Right cardiac atrium (tissue), 5 donors: ENCODE results near the gene HNRNPLL. TPM values are rescaled to one million over a fixed set of nuclear protein-coding genes. Genes with fewer than 3 reads are reported as not detected.

ENCODE experiments used
- ATAC-seq, 2 donors: fragments of 200-7000 bp; cut with Tn5 transposase; one replicate each; pipeline versions ENCODE4 v1.8.0 to v1.9.1; 2020; ENCODE audit warnings: moderate library complexity in 2 of 2, mild to moderate bottlenecking in 1 of 2
- DNase-seq, 3 donors: peaks; one replicate each; pipeline ENCODE4 v3.0.0-alpha.2; 2020
- H3K27ac ChIP-seq: one replicate; pipeline ENCODE4 v1.5.1; 2013; ENCODE audit warnings: mild to moderate bottlenecking, low read length, control low read depth, moderate library complexity
- H3K27me3 ChIP-seq: one replicate; pipeline ENCODE4 v1.6.1; 2013; ENCODE audit not compliant: control insufficient read depth, insufficient read depth
- H3K4me1 ChIP-seq: one replicate; pipeline ENCODE4 v1.6.1; 2013; ENCODE audit warnings: low read length; ENCODE audit not compliant: control insufficient read depth, insufficient read depth
- H3K4me3 ChIP-seq: one replicate; pipeline ENCODE4 v1.5.1; 2013; ENCODE audit warnings: low read length, control low read depth
- H3K9me3 ChIP-seq: one replicate; pipeline ENCODE4 v1.6.1; 2013; ENCODE audit warnings: low read length; ENCODE audit not compliant: control insufficient read depth
- WGBS: extraction: QIAGEN DNeasy Blood & Tissue Kit; methylation state at CpG from one replicate; pipeline ENCODE4 v1.1.7; 2013; 5-methylcytosine and 5-hydroxymethylcytosine counted together
- intact Hi-C, 4 donors: fragments of 100-400 bp; cut with DNase I; formaldehyde crosslinking; loops; one replicate each; pipeline versions ENCODE4 v1.11.0 to v1.14.0; 2022 to 2023
- polyA plus RNA-seq: library from polyadenylated mRNA; stranded (reverse); fragments of 200-250 nt; gene quantifications from one replicate; pipeline ENCODE4 v1.2.3, GENCODE V29; 2013
- total RNA-seq, 4 donors: library from RNA; stranded (reverse); fragmentation: NEBNext Ultra II Directional; extraction: Animal tissue kit (Norgen Biotek cat#: 25700); gene quantifications; one replicate each; pipeline ENCODE4 v1.2.1, GENCODE V29; 2021
- donor health status: healthy with polysubstance abuse.
- donor health status: DM: no; HTN: yes; CAD: no.
- donor health status: DM: no; HTN: no; CAD: no.
- donor health status: DM: no; HTN: yes; CAD: no; lungs with severe emphysema.
- donor health status: DM: yes; HTN: yes; CAD: no.

HNRNPLL gene
- total and polyA plus RNA-seq, 5 donors = 11.3 to 38.7 (median 34.3) TPM

DNA sequence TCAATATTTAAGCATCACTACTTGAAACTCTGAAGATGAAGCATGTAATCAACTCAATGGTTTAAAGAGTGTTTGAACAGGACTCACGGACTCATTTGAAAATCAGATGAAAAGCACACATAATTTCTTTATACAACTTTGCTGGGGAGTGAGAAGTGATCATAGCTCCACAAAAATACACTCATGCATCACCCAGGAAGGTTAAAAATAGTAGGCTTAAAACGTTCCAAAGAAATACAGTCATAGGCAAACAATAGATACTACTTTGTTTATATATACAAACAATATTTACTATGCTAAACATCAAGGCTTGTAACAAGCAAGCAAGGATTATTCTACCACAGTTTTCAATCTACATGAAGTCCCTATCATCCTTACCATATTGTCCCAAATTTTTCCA lies 11.6 kb downstream of the HNRNPLL start:
- H3K4me3 ChIP-seq = no peak overlapping the region

DNA sequence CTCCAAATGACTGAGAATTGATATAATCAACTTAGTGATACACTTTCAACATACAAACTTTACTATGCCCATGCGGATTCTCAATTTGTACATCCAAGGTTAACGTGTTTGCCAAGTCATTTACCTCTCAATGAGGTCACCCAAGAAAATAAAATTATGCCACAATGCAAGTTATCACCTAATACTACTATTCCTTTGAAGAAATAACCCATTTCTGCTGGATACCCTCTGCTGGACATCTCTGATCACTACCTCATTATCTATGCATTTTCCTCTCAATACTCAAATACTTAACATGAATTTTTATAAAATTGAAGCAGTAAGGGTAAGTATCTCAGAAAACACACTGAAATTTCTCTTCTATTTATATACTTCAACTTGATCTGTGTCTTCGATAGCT lies 12.7 kb downstream of the HNRNPLL start:
- no peak for ATAC-seq
- 84% methylated on average over 3 of the region's 3 CpGs for WGBS

More for the DNA sequence above, 11.6 kb downstream of the HNRNPLL start:
- no peak for DNase-seq
- intact Hi-C loops = no loop called here
- Histone ChIP-seq H3K4me1 (peaks cover 5% of the 10 kb centered on the region), H3K27me3 (no peaks in the 10 kb centered on the region), H3K27ac (peak overlapping the region; percentile 58), H3K9me3 (no peaks in the 10 kb centered on the region)
- WGBS = 31% methylated on average over 2 of the region's 2 CpGs
- ATAC-seq = peak; percentile 59 to 60

DNA sequence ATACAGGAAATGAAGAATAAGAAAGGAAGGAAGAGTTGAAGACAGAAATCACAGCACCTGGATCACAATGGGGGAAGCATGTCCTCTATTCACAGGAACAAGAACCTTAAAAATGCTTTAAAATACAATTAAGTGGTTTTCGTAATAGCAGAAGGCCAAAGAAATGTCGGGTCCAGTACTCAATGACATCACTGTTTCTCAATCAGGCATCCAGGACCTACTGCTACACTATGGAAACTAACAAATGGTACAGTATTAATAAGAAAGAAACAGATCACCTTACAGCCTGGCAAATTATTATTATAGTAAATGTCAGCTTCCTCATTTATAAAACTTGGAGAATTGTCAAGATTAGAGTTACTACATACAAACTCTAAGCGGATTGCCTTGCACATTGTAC lies 15.8 kb downstream of the HNRNPLL start:
- DNase-seq = no peak
- peaks cover 4% of the 10 kb centered on the region for H3K4me1 ChIP-seq
- H3K4me3 ChIP-seq = no peak overlapping the region
- intact Hi-C loops = no loop called here
- no peak for ATAC-seq
- H3K27me3 ChIP-seq = no peaks in the 10 kb centered on the region
- no peaks in the 10 kb centered on the region for H3K9me3 ChIP-seq
- no peak overlapping the region for H3K27ac ChIP-seq
- WGBS = 69% methylated on average over 3 of the region's 3 CpGs

More for the DNA sequence above, 12.7 kb downstream of the HNRNPLL start:
- Histone ChIP-seq H3K27ac (no peak overlapping the region), H3K27me3 (no peaks in the 10 kb centered on the region), H3K9me3 (no peaks in the 10 kb centered on the region), H3K4me1 (peaks cover 5% of the 10 kb centered on the region), H3K4me3 (no peak overlapping the region)
- no peak for DNase-seq
- intact Hi-C loops = no loop called here

DNA sequence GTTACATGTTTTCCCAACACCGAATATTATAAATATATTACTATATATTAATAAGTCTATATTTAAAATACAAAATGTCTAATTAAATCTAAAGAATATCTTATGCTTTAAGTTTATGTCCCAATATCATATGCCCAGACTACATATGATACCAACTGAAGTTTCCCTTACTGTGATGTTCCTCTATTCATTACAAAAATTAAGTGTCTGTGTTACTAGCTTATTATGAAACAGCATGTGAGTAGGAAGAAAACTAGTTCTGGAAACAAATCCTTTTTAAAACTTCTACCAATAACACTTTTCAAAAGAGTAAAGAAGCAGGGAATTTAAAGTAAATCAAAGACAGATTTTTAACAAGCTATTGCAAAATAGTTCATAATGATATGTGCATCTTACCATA lies 17.8 kb downstream of the HNRNPLL start:
- Histone ChIP-seq H3K4me3 (no peak overlapping the region), H3K27ac (no peak overlapping the region), H3K27me3 (no peaks in the 10 kb centered on the region), H3K9me3 (no peaks in the 10 kb centered on the region), H3K4me1 (peaks cover 4% of the 10 kb centered on the region)
- WGBS = 97% methylated on average over 1 of the region's 1 CpG
- no peak for DNase-seq
- intact Hi-C loops = loop anchor here (5.0 kb wide), 3 partner anchors 142 to 157 kb away; no protein-coding TSS in a partner anchor
- ATAC-seq = no peak

DNA sequence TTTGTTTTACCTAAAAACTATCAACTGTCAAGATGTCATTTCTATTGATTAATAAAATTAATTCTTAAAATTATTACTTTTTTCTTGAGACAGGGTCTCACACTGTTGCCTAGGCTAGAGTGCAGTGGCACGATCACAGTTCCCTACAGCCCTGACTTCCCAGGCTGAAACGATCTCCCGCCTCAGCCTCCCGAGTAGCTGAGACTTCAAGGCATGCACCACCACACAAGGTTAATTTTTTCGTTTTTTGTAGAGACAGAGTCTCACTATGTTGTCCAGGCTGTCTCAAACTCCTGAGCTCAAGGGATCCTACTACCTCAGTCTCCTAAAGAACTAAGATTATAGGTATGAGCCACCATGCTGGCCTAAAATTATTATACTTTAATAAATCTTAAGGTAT lies 18.7 kb downstream of the HNRNPLL start:
- H3K4me3 ChIP-seq = no peak overlapping the region
- no peaks in the 10 kb centered on the region for H3K27me3 ChIP-seq
- H3K4me1 ChIP-seq = peaks cover 4% of the 10 kb centered on the region
- intact Hi-C loops = loop anchor here (5.0 kb wide), 3 partner anchors 143 to 158 kb away; no protein-coding TSS in a partner anchor
- DNase-seq (no peak), ATAC-seq (no peak)
- H3K27ac ChIP-seq = no peak overlapping the region
- WGBS = 88% methylated on average over 5 of the region's 5 CpGs
- no peaks in the 10 kb centered on the region for H3K9me3 ChIP-seq

DNA sequence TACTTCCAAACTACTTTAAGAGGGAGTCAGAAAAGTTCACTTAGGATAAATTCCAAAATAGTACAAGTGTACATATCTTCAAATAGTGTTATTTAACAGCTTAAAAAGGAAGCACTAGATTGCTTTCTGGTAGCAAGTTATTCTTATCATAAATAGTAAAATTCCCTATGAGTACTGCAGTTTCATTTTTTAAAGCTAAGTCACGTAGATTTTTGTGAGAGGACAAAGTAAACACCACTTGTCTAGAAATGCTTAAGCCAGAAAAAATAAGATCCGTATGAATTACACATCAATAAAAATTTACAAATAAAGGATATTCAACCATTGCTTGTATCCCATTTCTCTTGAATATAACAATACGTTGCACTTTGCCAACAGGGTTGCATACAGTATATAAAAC lies 19.2 kb downstream of the HNRNPLL start:
- ATAC-seq (no peak), DNase-seq (no peak)
- WGBS = 55% methylated on average over 3 of the region's 3 CpGs
- Histone ChIP-seq H3K27me3 (no peaks in the 10 kb centered on the region), H3K27ac (no peak overlapping the region), H3K9me3 (no peaks in the 10 kb centered on the region), H3K4me1 (peaks cover 4% of the 10 kb centered on the region), H3K4me3 (no peak overlapping the region)
- intact Hi-C loops = loop anchor here (5.0 kb wide), 3 partner anchors 144 to 159 kb away; no protein-coding TSS in a partner anchor

DNA sequence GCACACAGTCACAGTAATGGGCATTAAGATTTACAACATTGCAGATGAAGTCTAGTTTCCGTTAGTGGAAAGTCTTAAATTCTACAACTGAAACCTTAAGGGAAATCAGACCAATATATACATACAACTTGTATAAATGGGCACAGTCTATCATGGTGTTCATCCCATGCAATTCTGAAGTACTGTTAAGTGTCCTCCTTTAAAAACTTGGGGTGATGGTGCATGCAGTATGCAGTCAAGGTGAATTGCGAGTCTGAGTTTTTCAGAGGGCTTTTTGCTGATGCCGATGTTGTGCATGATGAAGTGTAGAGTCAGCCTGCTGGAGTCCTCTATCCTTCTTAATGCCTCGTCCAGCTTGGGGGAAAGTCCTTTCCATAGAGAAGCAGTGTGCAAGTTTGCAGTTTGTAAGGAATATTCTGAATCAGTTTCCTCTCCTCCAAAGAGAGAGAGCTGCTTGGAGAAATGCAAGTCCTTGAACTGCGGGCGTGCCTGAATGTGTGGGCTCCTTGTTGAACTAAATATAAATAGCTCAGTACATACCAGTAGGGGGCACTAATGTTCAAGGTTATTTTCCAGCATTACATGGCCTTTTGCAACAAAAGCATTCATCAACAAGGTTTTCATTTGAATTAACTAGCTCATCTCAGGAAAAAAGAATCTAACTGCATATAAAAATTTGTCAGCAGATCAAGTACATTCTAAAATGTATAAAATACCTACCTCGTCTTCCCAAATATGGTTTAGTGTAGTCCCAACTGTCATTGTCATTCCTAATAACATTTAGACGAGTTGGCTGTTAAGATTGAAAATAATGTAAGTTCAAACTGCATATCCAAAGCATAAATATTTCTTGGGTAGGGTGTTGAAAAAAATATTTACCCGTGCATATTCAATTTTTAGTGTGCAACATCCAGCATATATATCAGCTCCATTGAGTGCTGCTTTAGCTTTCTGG lies 21.3 kb downstream of the HNRNPLL start:
- no peak overlapping the region for H3K27ac ChIP-seq
- H3K4me3 ChIP-seq = no peak overlapping the region
- whole genome bisulfite sequencing = 55% methylated on average over 9 of the region's 9 CpGs
- peaks cover 1% of the 10 kb centered on the region for H3K4me1 ChIP-seq
- DNase-seq (peak in 1 of 3 donors; percentile 53), ATAC-seq (peak; percentile 79 to 80)
- intact Hi-C loops = loop anchor here (5.0 kb wide), 3 partner anchors 146 to 161 kb away; no protein-coding TSS in a partner anchor
- H3K9me3 ChIP-seq = no peaks in the 10 kb centered on the region
- H3K27me3 ChIP-seq = no peaks in the 10 kb centered on the region

DNA sequence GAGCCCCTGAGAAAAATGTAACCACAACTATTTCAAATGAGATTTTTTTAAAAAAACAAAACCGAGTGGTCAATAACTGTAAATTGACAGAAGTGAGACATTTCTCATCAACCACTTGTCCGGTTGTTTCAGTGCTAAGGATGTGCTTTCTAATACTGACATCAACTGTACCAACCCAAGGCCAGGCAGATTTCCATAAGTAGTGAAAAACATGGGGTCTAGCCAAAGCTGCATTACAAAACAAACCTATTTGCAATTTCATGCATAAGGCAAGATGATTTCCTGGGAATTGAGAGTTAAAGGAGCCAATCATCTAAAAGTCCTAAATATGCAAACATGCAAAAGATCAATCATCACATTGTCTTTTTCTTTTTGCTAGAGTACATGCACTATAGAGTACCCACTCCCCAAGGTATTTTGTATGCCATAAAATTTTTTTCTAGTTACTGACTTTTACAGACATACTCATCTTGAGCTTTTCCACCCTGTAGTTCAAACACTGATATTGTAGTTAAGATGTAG lies 22.6 kb downstream of the HNRNPLL start:
- WGBS = 85% methylated on average over 2 of the region's 2 CpGs
- Histone ChIP-seq H3K27me3 (no peaks in the 10 kb centered on the region), H3K27ac (no peak overlapping the region), H3K4me3 (no peak overlapping the region), H3K9me3 (no peaks in the 10 kb centered on the region), H3K4me1 (peaks cover 1% of the 10 kb centered on the region)
- intact Hi-C loops = loop anchor here (5.0 kb wide), 3 partner anchors 147 to 162 kb away; no protein-coding TSS in a partner anchor
- ATAC-seq (no peak), DNase-seq (no peak)

DNA sequence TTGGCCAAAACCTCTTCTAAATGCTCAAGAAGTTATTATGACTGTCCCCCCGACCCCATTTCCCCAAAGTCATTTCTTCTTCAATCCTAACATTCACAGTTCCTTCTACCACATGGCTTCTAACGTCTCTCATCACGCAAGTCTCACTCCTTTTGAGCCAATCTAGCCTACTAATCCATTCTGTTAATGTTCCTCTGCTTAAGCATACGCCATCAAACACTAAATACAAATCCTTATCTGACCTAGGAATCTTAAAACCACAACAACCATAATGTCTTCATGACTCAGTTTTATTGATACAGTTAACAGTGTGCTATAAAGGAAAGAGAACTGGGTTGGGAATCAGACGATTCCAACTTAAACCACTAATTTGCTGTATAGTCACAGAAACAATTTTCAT lies 23.9 kb downstream of the HNRNPLL start:
- Histone ChIP-seq H3K27me3 (no peaks in the 10 kb centered on the region), H3K9me3 (no peaks in the 10 kb centered on the region), H3K4me3 (no peak overlapping the region), H3K27ac (no peak overlapping the region), H3K4me1 (no peaks in the 10 kb centered on the region)
- no peak for DNase-seq
- intact Hi-C loops = no loop called here
- ATAC-seq = no peak
- 85% methylated on average over 5 of the region's 5 CpGs for WGBS

DNA sequence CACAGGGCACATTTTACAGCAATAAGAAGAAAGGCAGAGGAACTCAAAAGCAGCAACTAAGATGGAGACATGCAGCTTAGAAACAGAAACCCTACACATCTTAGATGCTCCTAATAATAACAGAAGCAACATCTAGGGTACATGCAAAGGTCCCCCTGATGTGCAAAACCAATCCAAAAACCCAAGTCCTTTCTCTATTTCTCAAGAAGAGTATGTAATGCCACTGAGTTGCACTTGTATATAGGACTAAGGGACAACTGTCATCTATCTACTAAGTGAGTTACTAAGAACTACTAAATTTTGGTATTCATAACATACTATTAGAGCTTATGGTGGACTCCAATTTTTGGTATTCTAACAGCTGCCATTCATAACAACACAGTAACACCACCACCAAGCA lies 28.4 kb downstream of the HNRNPLL start:
- intact Hi-C loops = no loop called here
- ATAC-seq = no peak

DNA sequence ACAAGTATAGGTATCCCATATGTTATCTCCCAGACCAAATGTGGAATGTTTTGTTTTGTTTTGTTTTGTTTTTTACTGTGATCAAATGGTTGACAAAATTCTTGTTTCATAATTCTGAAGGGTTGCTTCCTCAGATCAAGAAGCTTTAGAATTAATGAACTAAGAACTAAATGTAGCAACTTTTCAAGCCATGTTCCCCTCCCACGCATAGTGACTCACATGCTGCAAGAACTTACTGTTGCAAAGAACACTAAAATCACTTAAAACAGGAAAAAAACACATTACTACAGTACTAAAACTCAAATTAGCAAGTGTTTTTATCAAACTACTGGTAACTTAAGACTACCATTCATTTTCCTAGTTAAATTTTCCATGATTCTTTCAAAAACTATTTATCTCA lies 30.6 kb downstream of the HNRNPLL start:
- DNase-seq (peak in 1 of 3 donors; percentile 22), ATAC-seq (no peak)
- WGBS = 46% methylated on average over 1 of the region's 1 CpG
- Histone ChIP-seq H3K27me3 (no peaks in the 10 kb centered on the region), H3K4me1 (peaks cover 2% of the 10 kb centered on the region), H3K4me3 (no peak overlapping the region), H3K27ac (no peak overlapping the region), H3K9me3 (no peaks in the 10 kb centered on the region)
- intact Hi-C loops = no loop called here

More for the DNA sequence above, 28.4 kb downstream of the HNRNPLL start:
- H3K9me3 ChIP-seq = no peaks in the 10 kb centered on the region
- no peak for DNase-seq
- no peak overlapping the region for H3K4me3 ChIP-seq
- peaks cover 2% of the 10 kb centered on the region for H3K4me1 ChIP-seq
- no peaks in the 10 kb centered on the region for H3K27me3 ChIP-seq
- H3K27ac ChIP-seq = no peak overlapping the region
